SU-DHL-6 (cell line): ENCODE results near the gene KRTAP12-1.
"Not testable (repeated sequence)": the region's sequence is repeated elsewhere in the genome, so short reads cannot be mapped to it uniquely, and the experiment has no call there.

ENCODE experiments used
- H2AFZ ChIP-seq: fragments of 200-600 bp; sonication (generic); 2 replicates; pipeline ENCODE4 v1.6.1; 2014; ENCODE audit warnings: low read depth, mild to moderate bottlenecking, moderate library complexity, mixed read lengths, antibody characterized with exemption, low read length; ENCODE audit not compliant: severe bottlenecking
- H3F3A ChIP-seq: fragments of 200-600 bp; shearing (Covaris generic); 2 replicates; pipeline ENCODE4 v1.6.0; 2016; ENCODE audit warnings: antibody characterized with exemption, mild to moderate bottlenecking; ENCODE audit not compliant: insufficient read depth
- H3K27ac ChIP-seq: fragments of 200-600 bp; sonication (generic); 2 replicates; pipeline ENCODE4 v1.5.1; 2016; ENCODE audit warnings: low read depth, mild to moderate bottlenecking, low read length, moderate library complexity, mixed read lengths
- H3K27me3 ChIP-seq: fragments of 200-600 bp; sonication (generic), shearing (Covaris generic); 2 replicates; pipeline ENCODE4 v1.6.0; 2014; ENCODE audit warnings: mild to moderate bottlenecking, low read length
- H3K36me3 ChIP-seq: fragments of 200-600 bp; sonication (generic); 2 replicates; pipeline ENCODE4 v1.6.1; 2014; ENCODE audit warnings: mild to moderate bottlenecking, low read length, mixed read lengths
- H3K4me2 ChIP-seq: fragments of 300-600, 200-600 bp; shearing (Covaris generic), sonication (generic); 2 replicates; pipeline ENCODE4 v1.6.0; 2014; ENCODE audit warnings: low read length, low read depth, mild to moderate bottlenecking; ENCODE audit not compliant: poor library complexity, severe bottlenecking
- H3K4me3 ChIP-seq: fragments of 200-600 bp; sonication (generic); 2 replicates; pipeline ENCODE4 v1.5.1; 2014; ENCODE audit warnings: antibody characterized with exemption, low read length, mild to moderate bottlenecking, mixed read lengths; ENCODE audit not compliant: insufficient read depth, poor library complexity, severe bottlenecking
- H3K79me2 ChIP-seq: fragments of 200-600 bp; sonication (generic); 2 replicates; pipeline ENCODE4 v1.6.1; 2014; ENCODE audit warnings: mild to moderate bottlenecking, low read length, moderate library complexity; ENCODE audit not compliant: insufficient read depth
- H3K9ac ChIP-seq: fragments of 200-600 bp; sonication (generic); 2 replicates; pipeline ENCODE4 v1.7.0; 2014; ENCODE audit warnings: mild to moderate bottlenecking, low read length
- H3K9me2 ChIP-seq: fragments of 200-600 bp; sonication (generic); replicated peaks from 2 replicates; pipeline ENCODE4 v1.6.1; 2014; ENCODE audit warnings: low read length; ENCODE audit not compliant: insufficient read depth
- H3K9me3 ChIP-seq: fragments of 200-600 bp; sonication (generic); 2 replicates; pipeline ENCODE4 v1.6.1; 2014; ENCODE audit warnings: low read length, mixed read lengths; ENCODE audit not compliant: insufficient read depth
- H4K20me1 ChIP-seq: fragments of 200-600 bp; sonication (generic); 2 replicates; pipeline ENCODE4 v1.6.1; 2014; ENCODE audit warnings: low read depth, mild to moderate bottlenecking, antibody characterized with exemption, low read length, moderate library complexity, mixed read lengths
- EZH2phosphoT487 ChIP-seq: fragments of 200-600 bp; sonication (generic), shearing (Covaris generic); conservative IDR thresholded peaks from 2 replicates; pipeline ENCODE4 v1.6.1; 2018; ENCODE audit warnings: mild to moderate bottlenecking, antibody characterized with exemption, low read length, moderate library complexity, mixed read lengths
- TF ChIP-seq, protein P1 (sequence below): fragments of 200-600 bp; sonication (generic); IDR thresholded peaks from one replicate; pipeline ENCODE4 v1.5.1; 2017; ENCODE audit warnings: antibody characterized with exemption, mild to moderate bottlenecking, low read length, moderate library complexity; ENCODE audit not compliant: insufficient read depth, poor library complexity, severe bottlenecking

Gene KRTAP12-1

GRCh38 chr21:44700101-44701022 is 18.4 kb upstream of the KRTAP12-1 start:
- no peak overlapping the region for H3K4me2 ChIP-seq
- no peaks in the 10 kb centered on the region for H3K79me2 ChIP-seq
- H3K4me3 ChIP-seq: no peak overlapping the region

DNA sequence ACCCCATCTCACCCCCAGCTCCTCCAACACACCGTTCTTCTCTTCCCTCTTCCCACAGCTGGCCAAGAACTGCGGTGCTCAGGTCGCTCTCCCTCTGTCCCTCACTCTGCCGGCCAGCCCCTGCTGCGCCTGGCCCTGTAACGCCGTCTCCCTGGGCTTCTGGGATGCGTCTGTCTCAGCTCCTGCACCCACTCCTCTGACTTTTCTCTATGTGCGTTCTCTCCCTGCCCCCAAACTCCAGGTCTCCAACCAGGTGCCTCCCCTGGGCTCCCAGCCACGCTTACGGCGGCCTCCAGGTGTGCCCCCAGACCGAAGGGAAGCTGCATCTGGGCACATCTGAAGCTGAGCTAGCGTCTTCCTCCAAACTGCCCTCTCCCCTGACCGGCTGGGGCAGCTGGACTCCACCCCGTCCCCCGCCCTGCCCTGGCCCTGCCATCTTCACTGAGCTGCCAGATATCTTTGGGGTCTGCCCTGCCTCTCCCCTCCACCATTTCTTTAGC is 17.6 kb upstream of the KRTAP12-1 start:
- Histone ChIP-seq H3F3A (no peaks in the 10 kb centered on the region), H3K4me3 (no peak overlapping the region), H3K36me3 (no peaks in the 10 kb centered on the region), H2AFZ (no peak overlapping the region), H3K79me2 (no peaks in the 10 kb centered on the region), H3K27me3 (no peaks in the 10 kb centered on the region), H4K20me1 (no peaks in the 10 kb centered on the region), H3K4me2 (no peak overlapping the region), H3K27ac (no peak overlapping the region), H3K9me3 (no peaks in the 10 kb centered on the region), H3K9me2 (no peaks in the 10 kb centered on the region), H3K9ac (no peak overlapping the region)
- TF ChIP-seq EZH2phosphoT487: no peak
- TF ChIP-seq, protein P1, sequence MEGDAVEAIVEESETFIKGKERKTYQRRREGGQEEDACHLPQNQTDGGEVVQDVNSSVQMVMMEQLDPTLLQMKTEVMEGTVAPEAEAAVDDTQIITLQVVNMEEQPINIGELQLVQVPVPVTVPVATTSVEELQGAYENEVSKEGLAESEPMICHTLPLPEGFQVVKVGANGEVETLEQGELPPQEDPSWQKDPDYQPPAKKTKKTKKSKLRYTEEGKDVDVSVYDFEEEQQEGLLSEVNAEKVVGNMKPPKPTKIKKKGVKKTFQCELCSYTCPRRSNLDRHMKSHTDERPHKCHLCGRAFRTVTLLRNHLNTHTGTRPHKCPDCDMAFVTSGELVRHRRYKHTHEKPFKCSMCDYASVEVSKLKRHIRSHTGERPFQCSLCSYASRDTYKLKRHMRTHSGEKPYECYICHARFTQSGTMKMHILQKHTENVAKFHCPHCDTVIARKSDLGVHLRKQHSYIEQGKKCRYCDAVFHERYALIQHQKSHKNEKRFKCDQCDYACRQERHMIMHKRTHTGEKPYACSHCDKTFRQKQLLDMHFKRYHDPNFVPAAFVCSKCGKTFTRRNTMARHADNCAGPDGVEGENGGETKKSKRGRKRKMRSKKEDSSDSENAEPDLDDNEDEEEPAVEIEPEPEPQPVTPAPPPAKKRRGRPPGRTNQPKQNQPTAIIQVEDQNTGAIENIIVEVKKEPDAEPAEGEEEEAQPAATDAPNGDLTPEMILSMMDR: no peak

More at GRCh38 chr21:44700101-44701022, 18.4 kb upstream of the KRTAP12-1 start:
- no peak overlapping the region for H2AFZ ChIP-seq
- no peaks in the 10 kb centered on the region for H3K9me3 ChIP-seq
- H3K36me3 ChIP-seq: no peaks in the 10 kb centered on the region
- no peaks in the 10 kb centered on the region for H3K9me2 ChIP-seq
- H3K9ac ChIP-seq: no peak overlapping the region
- H3F3A ChIP-seq: no peaks in the 10 kb centered on the region
- H3K27me3 ChIP-seq: no peaks in the 10 kb centered on the region
- no peak overlapping the region for H3K27ac ChIP-seq
- TF ChIP-seq EZH2phosphoT487: no peak
- TF ChIP-seq, protein P1: no peak
- H4K20me1 ChIP-seq: no peaks in the 10 kb centered on the region

GRCh38 chr21:44697811-44698734 is 16.1 kb upstream of the KRTAP12-1 start:
- H3K9ac ChIP-seq: no peak overlapping the region
- H3K9me3 ChIP-seq: no peaks in the 10 kb centered on the region
- no peaks in the 10 kb centered on the region for H3K27me3 ChIP-seq

GRCh38 chr21:44697172-44697810 is 15.3 kb upstream of the KRTAP12-1 start, which contains the start of gene KRTAP10-12:
Gene KRTAP10-12, plus strand, starts transcription at chr21:44697172. Its CDS starts 30 bp downstream, at chr21:44697202.
- not testable (repeated sequence) for H3K4me3 ChIP-seq, H3K79me2 ChIP-seq, H4K20me1 ChIP-seq, H3K9me3 ChIP-seq, H3K27me3 ChIP-seq, H3K27ac ChIP-seq, H3K9me2 ChIP-seq, H3K4me2 ChIP-seq, H3F3A ChIP-seq, H3K36me3 ChIP-seq, H3K9ac ChIP-seq, H2AFZ ChIP-seq

More at GRCh38 chr21:44697811-44698734, 16.1 kb upstream of the KRTAP12-1 start:
- Histone ChIP-seq H3K36me3 (no peaks in the 10 kb centered on the region), H2AFZ (no peak overlapping the region), H3F3A (no peaks in the 10 kb centered on the region), H3K4me3 (no peak overlapping the region), H3K79me2 (no peaks in the 10 kb centered on the region), H4K20me1 (no peaks in the 10 kb centered on the region), H3K9me2 (no peaks in the 10 kb centered on the region), H3K27ac (no peak overlapping the region), H3K4me2 (no peak overlapping the region)
- TF ChIP-seq, protein P1: no peak
- no peak for TF ChIP-seq EZH2phosphoT487
